T47D (cell line): Measurements from ENCODE around the gene TMEM81.

Experiments used
- DNase-seq, 2 experiments: peaks; one replicate each; pipeline versions ENCODE4 v3.0.0 to v3.0.0-alpha.2; 2011 to 2012; ENCODE audit warnings: low read depth in 1 of 2, low spot score in 1 of 2
- JUND ChIP-seq: IDR thresholded peaks from 2 replicates; pipeline ENCODE4 v1.6.1; 2012; ENCODE audit warnings: low read depth
- in situ Hi-C: cut with HindIII; loops from 2 replicates; pipeline ENCODE4 v1.10.0; 2016; ENCODE audit warnings: low sequenced_read_pairs, low pct_unique_long_range_greater_than_20kb

TMEM81 gene

GRCh38 chr1:205047764-205048231 is 36.5 kb downstream of the TMEM81 start:
- DNase-seq, result no peak
- in situ Hi-C loops, result no loop called here
- no peak for TF ChIP-seq JUND

GRCh38 chr1:205046870-205047269 is 37.4 kb downstream of the TMEM81 start:
- no peak for TF ChIP-seq JUND
- DNase-seq, result no peak
- in situ Hi-C loops, result no loop called here

GRCh38 chr1:205045146-205045545 is 39.1 kb downstream of the TMEM81 start:
- no peak for TF ChIP-seq JUND
- in situ Hi-C loops, result no loop called here
- no peak for DNase-seq

GRCh38 chr1:205044741-205045140 is 39.5 kb downstream of the TMEM81 start:
- DNase-seq, result no peak
- no peak for TF ChIP-seq JUND
- in situ Hi-C loops, result no loop called here

- in situ Hi-C loops, result no loop called here
- DNase-seq, result no peak
- no peak for TF ChIP-seq JUND
Measured at GRCh38 chr1:205043866-205044265, 40.4 kb downstream of the TMEM81 start.

GRCh38 chr1:205042911-205043806 is 41.1 kb downstream of the TMEM81 start, which contains the start of gene CNTN2:
TSS of gene CNTN2 (plus strand) at chr1:205043212. CDS start at chr1:205053186, 9,974 bp downstream.
- TF ChIP-seq JUND, result no peak
- in situ Hi-C loops, result no loop called here
- DNase-seq, result no peak

GRCh38 chr1:205041998-205042910 is 42.0 kb downstream of the TMEM81 start:
- in situ Hi-C loops, result no loop called here
- TF ChIP-seq JUND, result no peak

GRCh38 chr1:205041001-205041715 is 43.1 kb downstream of the TMEM81 start:
- DNase-seq, result no peak
- no peak for TF ChIP-seq JUND
- in situ Hi-C loops, result no loop called here

More at GRCh38 chr1:205041998-205042910, 42.0 kb downstream of the TMEM81 start:
- DNase-seq, result no peak

GRCh38 chr1:205038132-205038786 is 46.0 kb downstream of the TMEM81 start:
- in situ Hi-C loops, result no loop called here
- TF ChIP-seq JUND, result no peak
- no peak for DNase-seq

- no peak for DNase-seq
- in situ Hi-C loops, result no loop called here
- no peak for TF ChIP-seq JUND
Measured at GRCh38 chr1:205037539-205037938, 46.7 kb downstream of the TMEM81 start.
